ENCODE results near the gene DLST. TPM values are rescaled to one million over a fixed set of nuclear protein-coding genes. Genes with fewer than 3 reads are reported as not detected.

The DLST gene
- total and polyA plus RNA-seq, 4 experiments from 2014 or later, result 4.8 to 104 (median 56.0) TPM

GRCh38 chr14:74919421-74920165, 37.9 kb downstream of the DLST start:
- H3K27ac Mint-ChIP-seq, result peak overlapping the region in 1 of 7 donors; percentile 72
- peaks cover 0 to 7% of the 10 kb centered on the region in 2 donors for H3K27me3 Mint-ChIP-seq
- no peaks in the 10 kb centered on the region for H3K36me3 ChIP-seq (ENCODE audit: insufficient read depth, low read length)
- intact Hi-C loops (cut with micrococcal nuclease), result no loop called here
- no peaks in the 10 kb centered on the region for H3K9me3 Mint-ChIP-seq
- no peaks in the 10 kb centered on the region for H3K9me3 ChIP-seq (ENCODE audit: control insufficient read depth in 1 of 2, low read length in 2 of 2)
- POLR2A ChIA-PET (ENCODE audit: partially characterized antibody), result no interaction called here
- H3K27ac ChIP-seq (ENCODE audit: low read depth, low read length), result no peak overlapping the region
- peaks cover 3 to 8% (median 5%) of the 10 kb centered on the region in 4 donors for H3K4me1 Mint-ChIP-seq
- H3K4me3 ChIP-seq (ENCODE audit: low read length in 2 of 2), result no peak overlapping the region
- H3K4me3 Mint-ChIP-seq, result no peak overlapping the region
- H3K27me3 ChIP-seq (ENCODE audit: insufficient read depth, low read length), result no peaks in the 10 kb centered on the region
- no peaks in the 10 kb centered on the region for H3K4me1 ChIP-seq (ENCODE audit: insufficient read depth, low read length)
- no peak for DNase-seq
- no peaks in the 10 kb centered on the region for H3K36me3 Mint-ChIP-seq
- CTCF ChIA-PET (ENCODE audit: partially characterized antibody), result interaction anchor here (2.1 kb wide), 1 partner anchor 169 kb away, joined by 5 read pairs; no protein-coding TSS in a partner anchor

GRCh38 chr14:74920281-74920680, 38.6 kb downstream of the DLST start:
- peak overlapping the region in 1 of 7 donors; percentile 54 for H3K27ac Mint-ChIP-seq
- POLR2A ChIA-PET (ENCODE audit: partially characterized antibody), result no interaction called here
- H3K27me3 Mint-ChIP-seq, result peaks cover 0 to 9% of the 10 kb centered on the region in 2 donors

GRCh38 chr14:74921053-74921620, 39.4 kb downstream of the DLST start:
- ChIA-PET CTCF (ENCODE audit: partially characterized antibody) (interaction anchor here (0.7 to 3.7 kb wide), 3 partner anchors 16 to 167 kb away, joined by 3 to 20 read pairs (median 5); no protein-coding TSS in a partner anchor), POLR2A (ENCODE audit: partially characterized antibody) (no interaction called here)
- Histone ChIP-seq H3K4me3 (ENCODE audit: low read length in 2 of 2) (no peak overlapping the region), H3K36me3 (ENCODE audit: insufficient read depth, low read length) (no peaks in the 10 kb centered on the region), H3K27me3 (ENCODE audit: insufficient read depth, low read length) (no peaks in the 10 kb centered on the region), H3K27ac (ENCODE audit: low read depth, low read length) (no peak overlapping the region), H3K9me3 (ENCODE audit: control insufficient read depth in 1 of 2, low read length in 2 of 2) (no peaks in the 10 kb centered on the region), H3K4me1 (ENCODE audit: insufficient read depth, low read length) (no peaks in the 10 kb centered on the region)
- H3K4me1 Mint-ChIP-seq, result peaks cover 3 to 8% (median 5%) of the 10 kb centered on the region in 4 donors
- no peaks in the 10 kb centered on the region for H3K36me3 Mint-ChIP-seq
- DNase-seq, result no peak
- H3K4me3 Mint-ChIP-seq, result peak overlapping the region in 1 of 8 donors; percentile 39
- H3K27ac Mint-ChIP-seq, result peak overlapping the region in 1 of 7 donors; percentile 54
- H3K27me3 Mint-ChIP-seq, result peaks cover 0 to 9% of the 10 kb centered on the region in 2 donors
- peaks cover 0 to 2% (median 0%) of the 10 kb centered on the region in 8 donors for H3K9me3 Mint-ChIP-seq
- intact Hi-C loops (cut with micrococcal nuclease), result no loop called here

More at GRCh38 chr14:74920281-74920680, 38.6 kb downstream of the DLST start:
- H3K4me1 ChIP-seq (ENCODE audit: insufficient read depth, low read length), result no peaks in the 10 kb centered on the region
- no peaks in the 10 kb centered on the region for H3K36me3 Mint-ChIP-seq
- H3K9me3 Mint-ChIP-seq, result no peaks in the 10 kb centered on the region
- no peak overlapping the region for H3K27ac ChIP-seq (ENCODE audit: low read depth, low read length)
- CTCF ChIA-PET (ENCODE audit: partially characterized antibody), result interaction anchor here (2.1 to 3.7 kb wide), 2 partner anchors 15 to 168 kb away, joined by 5 to 20 read pairs; no protein-coding TSS in a partner anchor
- no peaks in the 10 kb centered on the region for H3K36me3 ChIP-seq (ENCODE audit: insufficient read depth, low read length)
- no peak for DNase-seq
- H3K4me1 Mint-ChIP-seq, result peaks cover 3 to 8% (median 5%) of the 10 kb centered on the region in 4 donors
- H3K27me3 ChIP-seq (ENCODE audit: insufficient read depth, low read length), result no peaks in the 10 kb centered on the region
- H3K9me3 ChIP-seq (ENCODE audit: control insufficient read depth in 1 of 2, low read length in 2 of 2), result no peaks in the 10 kb centered on the region
- intact Hi-C loops (cut with micrococcal nuclease), result no loop called here
- no peak overlapping the region for H3K4me3 ChIP-seq (ENCODE audit: low read length in 2 of 2)
- H3K4me3 Mint-ChIP-seq, result peak overlapping the region in 1 of 8 donors; percentile 39

GRCh38 chr14:74921987-74922751, 40.5 kb downstream of the DLST start:
- Mint-ChIP-seq H3K27me3 (peaks cover 3 to 10% of the 10 kb centered on the region in 2 donors), H3K36me3 (no peaks in the 10 kb centered on the region), H3K4me1 (peaks cover 3 to 8% (median 5%) of the 10 kb centered on the region in 4 donors), H3K9me3 (peaks cover 0 to 3% (median 0%) of the 10 kb centered on the region in 8 donors), H3K4me3 (peak overlapping the region; percentile 46 to 68 (median 62)), H3K27ac (peak overlapping the region in 3 of 7 donors; percentile 59 to 74 (median 68))
- H3K4me1 ChIP-seq (ENCODE audit: insufficient read depth, low read length), result no peaks in the 10 kb centered on the region
- DNase-seq, result no peak
- no peak overlapping the region for H3K4me3 ChIP-seq (ENCODE audit: low read length in 2 of 2)
- H3K27ac ChIP-seq (ENCODE audit: low read depth, low read length), result no peak overlapping the region
- no peaks in the 10 kb centered on the region for H3K9me3 ChIP-seq (ENCODE audit: control insufficient read depth in 1 of 2, low read length in 2 of 2)
- ChIA-PET CTCF (ENCODE audit: partially characterized antibody) (interaction anchor here (0.7 to 3.7 kb wide), 5 partner anchors 17 to 237 kb away, joined by 3 to 20 read pairs (median 4); no protein-coding TSS in a partner anchor), POLR2A (ENCODE audit: partially characterized antibody) (interaction anchor here (1.3 kb wide), 1 partner anchor 40 kb away, joined by 3 read pairs; the partner anchor contains the start of gene DLST)
- no peaks in the 10 kb centered on the region for H3K36me3 ChIP-seq (ENCODE audit: insufficient read depth, low read length)
- H3K27me3 ChIP-seq (ENCODE audit: insufficient read depth, low read length), result no peaks in the 10 kb centered on the region
- intact Hi-C loops (cut with micrococcal nuclease), result no loop called here

- POLR2A ChIA-PET (ENCODE audit: partially characterized antibody), result interaction anchor here (1.3 kb wide), 1 partner anchor 41 kb away, joined by 3 read pairs; the partner anchor contains the start of gene DLST
- peak; percentile 56 to 76 (median 61) for DNase-seq
Observed at GRCh38 chr14:74922752-74923401, 41.2 kb downstream of the DLST start, which contains the start of gene RPS6KL1. RPS6KL1 (minus strand) TSS chr14:74923260; CDS start chr14:74921541, 1,719 bp downstream.

GRCh38 chr14:74924061-74924460, 42.3 kb downstream of the DLST start:
- no peak for DNase-seq
- peak overlapping the region in 4 of 8 donors; percentile 23 to 46 (median 40) for H3K4me3 Mint-ChIP-seq
- Histone ChIP-seq H3K4me1 (ENCODE audit: insufficient read depth, low read length) (no peaks in the 10 kb centered on the region), H3K4me3 (ENCODE audit: low read length in 2 of 2) (no peak overlapping the region), H3K9me3 (ENCODE audit: control insufficient read depth in 1 of 2, low read length in 2 of 2) (no peaks in the 10 kb centered on the region), H3K36me3 (ENCODE audit: insufficient read depth, low read length) (no peaks in the 10 kb centered on the region), H3K27me3 (ENCODE audit: insufficient read depth, low read length) (no peaks in the 10 kb centered on the region), H3K27ac (ENCODE audit: low read depth, low read length) (no peak overlapping the region)
- POLR2A ChIA-PET (ENCODE audit: partially characterized antibody), result no interaction called here
- CTCF ChIA-PET (ENCODE audit: partially characterized antibody), result interaction anchor here (0.8 to 3.7 kb wide), 5 partner anchors 16 to 164 kb away, joined by 3 to 20 read pairs (median 4); no protein-coding TSS in a partner anchor
- H3K9me3 Mint-ChIP-seq, result peaks cover 0 to 4% (median 0%) of the 10 kb centered on the region in 8 donors
- intact Hi-C loops (cut with micrococcal nuclease), result no loop called here
- H3K27me3 Mint-ChIP-seq, result peaks cover 3 to 10% of the 10 kb centered on the region in 2 donors
- H3K36me3 Mint-ChIP-seq, result no peaks in the 10 kb centered on the region
- H3K27ac Mint-ChIP-seq, result peak overlapping the region in 1 of 7 donors; percentile 58
- H3K4me1 Mint-ChIP-seq, result peaks cover 4 to 9% (median 5%) of the 10 kb centered on the region in 4 donors

More at GRCh38 chr14:74922752-74923401, 41.2 kb downstream of the DLST start, which contains the start of gene RPS6KL1:
- no peaks in the 10 kb centered on the region for H3K36me3 ChIP-seq (ENCODE audit: insufficient read depth, low read length)
- Mint-ChIP-seq H3K36me3 (no peaks in the 10 kb centered on the region), H3K27ac (peak within 1 kb of the TSS in 4 of 7 donors; percentile 59 to 74 (median 66)), H3K27me3 (peaks cover 3 to 10% of the 10 kb centered on the region in 2 donors), H3K4me1 (peaks cover 3 to 8% (median 5%) of the 10 kb centered on the region in 4 donors), H3K9me3 (peaks cover 0 to 4% (median 0%) of the 10 kb centered on the region in 8 donors), H3K4me3 (peak within 1 kb of the TSS; percentile 46 to 72 (median 62))
- H3K9me3 ChIP-seq (ENCODE audit: control insufficient read depth in 1 of 2, low read length in 2 of 2), result no peaks in the 10 kb centered on the region
- CTCF ChIA-PET (ENCODE audit: partially characterized antibody), result interaction anchor here (0.8 to 3.7 kb wide), 7 partner anchors 15 to 165 kb away, joined by 3 to 20 read pairs (median 4); no protein-coding TSS in a partner anchor
- no peak within 1 kb of the TSS for H3K27ac ChIP-seq (ENCODE audit: low read depth, low read length)
- H3K4me1 ChIP-seq (ENCODE audit: insufficient read depth, low read length), result no peaks in the 10 kb centered on the region
- H3K27me3 ChIP-seq (ENCODE audit: insufficient read depth, low read length), result no peaks in the 10 kb centered on the region
- H3K4me3 ChIP-seq (ENCODE audit: low read length in 2 of 2), result peak within 1 kb of the TSS in 1 of 2 donors; percentile 35
- intact Hi-C loops (cut with micrococcal nuclease), result no loop called here
